Transverse colon (tissue), 4 donors: ENCODE data around the gene C5orf63.

Experiments
- POLR2A ChIP-seq: fragments of 450-650 bp; IDR thresholded peaks from one replicate; pipeline ENCODE4 v1.6.1; 2016; ENCODE audit warnings: antibody characterized with exemption, mild to moderate bottlenecking, moderate library complexity
- POLR2AphosphoS5 ChIP-seq, 3 donors: sonication (generic); formaldehyde crosslinking; IDR thresholded peaks; one replicate each; pipeline ENCODE4 v1.6.1; 2016; ENCODE audit warnings: antibody characterized with exemption in 3 of 3
- TF ChIP-seq, protein P1 (sequence below), 5 experiments: fragments of 200-600 bp in 3 of 5; fragments of 450-650 bp in 2 of 5; sonication (generic) in 3 of 5; IDR thresholded peaks; 1 replicate in 2 of 5; 2 replicates in 3 of 5; pipeline ENCODE4 v1.5.1; 2016 to 2017; ENCODE audit warnings: antibody characterized with exemption in 5 of 5, inconsistent platforms in 3 of 5, mild to moderate bottlenecking in 2 of 5, moderate library complexity in 1 of 5

DNA sequence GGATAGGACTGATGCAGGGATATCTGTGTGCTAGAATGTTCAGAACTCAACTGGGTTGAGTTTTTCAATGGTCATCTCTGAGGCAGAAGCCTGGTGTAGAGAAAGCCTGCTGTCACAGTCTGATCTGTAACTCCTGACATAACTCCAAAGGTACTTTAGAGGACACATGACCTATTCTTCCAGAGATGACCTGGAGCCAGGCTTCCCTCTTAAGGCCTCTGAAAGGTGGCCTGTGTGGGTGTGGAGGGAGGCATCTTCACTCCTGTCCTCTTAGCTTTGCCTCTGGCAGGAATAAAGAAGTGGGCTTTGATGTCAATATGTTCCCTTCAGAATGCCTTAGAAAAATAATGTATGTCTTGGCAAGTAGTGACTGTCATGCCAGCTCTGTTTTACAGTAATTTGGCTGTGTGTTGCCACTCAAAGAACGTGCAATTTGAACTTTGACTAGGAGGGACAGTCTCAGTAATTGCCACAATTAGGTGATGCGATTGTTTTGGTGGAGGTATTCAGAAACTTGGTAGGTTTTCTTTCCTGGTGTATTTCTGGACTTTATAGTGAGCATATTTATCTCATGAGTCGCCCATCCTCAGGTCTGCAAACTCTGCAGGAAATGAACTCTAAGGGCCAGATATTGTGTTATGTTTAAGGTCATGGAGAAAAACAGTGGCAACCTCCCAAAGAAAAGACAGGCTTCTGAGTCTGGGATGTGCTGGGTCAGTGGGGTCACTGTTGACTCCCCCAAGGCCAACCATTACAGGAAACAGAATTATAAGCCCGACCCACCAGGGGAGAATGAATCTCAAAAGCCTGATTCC, 3.2 kb upstream of the C5orf63 start:
- TF ChIP-seq, protein P1, sequence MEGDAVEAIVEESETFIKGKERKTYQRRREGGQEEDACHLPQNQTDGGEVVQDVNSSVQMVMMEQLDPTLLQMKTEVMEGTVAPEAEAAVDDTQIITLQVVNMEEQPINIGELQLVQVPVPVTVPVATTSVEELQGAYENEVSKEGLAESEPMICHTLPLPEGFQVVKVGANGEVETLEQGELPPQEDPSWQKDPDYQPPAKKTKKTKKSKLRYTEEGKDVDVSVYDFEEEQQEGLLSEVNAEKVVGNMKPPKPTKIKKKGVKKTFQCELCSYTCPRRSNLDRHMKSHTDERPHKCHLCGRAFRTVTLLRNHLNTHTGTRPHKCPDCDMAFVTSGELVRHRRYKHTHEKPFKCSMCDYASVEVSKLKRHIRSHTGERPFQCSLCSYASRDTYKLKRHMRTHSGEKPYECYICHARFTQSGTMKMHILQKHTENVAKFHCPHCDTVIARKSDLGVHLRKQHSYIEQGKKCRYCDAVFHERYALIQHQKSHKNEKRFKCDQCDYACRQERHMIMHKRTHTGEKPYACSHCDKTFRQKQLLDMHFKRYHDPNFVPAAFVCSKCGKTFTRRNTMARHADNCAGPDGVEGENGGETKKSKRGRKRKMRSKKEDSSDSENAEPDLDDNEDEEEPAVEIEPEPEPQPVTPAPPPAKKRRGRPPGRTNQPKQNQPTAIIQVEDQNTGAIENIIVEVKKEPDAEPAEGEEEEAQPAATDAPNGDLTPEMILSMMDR (IDR thresholded peaks at IDR 0.05), result no peak
- no peak for TF ChIP-seq POLR2A
- no peak for TF ChIP-seq POLR2AphosphoS5 (IDR thresholded peaks at IDR 0.05)
